BJ (cell line): ENCODE results near the gene SLC25A27. TPM values are rescaled to one million over a fixed set of nuclear protein-coding genes. Genes with fewer than 3 reads are reported as not detected.
A peak's percentile ranks its signal among the peaks of the same experiment; 100 is the strongest.

Experiments
- CTCF ChIA-PET: fragments of 350-600 bp; formaldehyde crosslinking; extraction: SDS; loops from one replicate; lab custom pipeline; 2021; ENCODE audit warnings: antibody characterized with exemption, inconsistent platforms; lab: Yijun Ruan, JAX
- POLR2A ChIA-PET: fragments of 300-600 bp; sonication (Branson Sonifier 250); formaldehyde crosslinking; extraction: SDS; loops from one replicate; lab custom pipeline; 2021; ENCODE audit warnings: antibody characterized with exemption; lab: Charles Lee
- DNase-seq: peaks from one replicate; pipeline ENCODE4 v3.0.0-alpha.2; 2011; ENCODE audit warnings: low read depth
- H3K27me3 ChIP-seq: 2 replicates; pipeline ENCODE4 v1.6.0; 2011; ENCODE audit warnings: low read length; ENCODE audit not compliant: control insufficient read depth, insufficient read depth
- H3K36me3 ChIP-seq: 2 replicates; pipeline ENCODE4 v1.5.1; 2011; ENCODE audit warnings: low read length; ENCODE audit not compliant: control insufficient read depth, insufficient read depth
- H3K4me3 ChIP-seq: 2 replicates; pipeline ENCODE4 v1.5.1; 2011; ENCODE audit warnings: low read depth, mild to moderate bottlenecking, control low read depth, low read length
- polyA minus RNA-seq: library from RNA; depleted of rRNA, polyadenylated mRNA; stranded (reverse); fragments of >200 nt; gene quantifications from 2 replicates; pipeline ENCODE4 v1.2.3, GENCODE V29; 2011; rRNA and poly(A)+ RNA removed
- polyA plus RNA-seq: library from polyadenylated mRNA; depleted of rRNA; stranded (reverse); fragments of >200 nt; gene quantifications from 2 replicates; pipeline ENCODE4 v1.2.3, GENCODE V29; 2011; rRNA removed
- TF ChIP-seq, protein P1 (sequence below): IDR thresholded peaks from 2 replicates; pipeline ENCODE4 v1.5.1; 2011; ENCODE audit warnings: low read depth, mild to moderate bottlenecking, control low read depth, inconsistent platforms, low read length, moderate library complexity; ENCODE audit not compliant: insufficient read depth

SLC25A27 gene, protein sequence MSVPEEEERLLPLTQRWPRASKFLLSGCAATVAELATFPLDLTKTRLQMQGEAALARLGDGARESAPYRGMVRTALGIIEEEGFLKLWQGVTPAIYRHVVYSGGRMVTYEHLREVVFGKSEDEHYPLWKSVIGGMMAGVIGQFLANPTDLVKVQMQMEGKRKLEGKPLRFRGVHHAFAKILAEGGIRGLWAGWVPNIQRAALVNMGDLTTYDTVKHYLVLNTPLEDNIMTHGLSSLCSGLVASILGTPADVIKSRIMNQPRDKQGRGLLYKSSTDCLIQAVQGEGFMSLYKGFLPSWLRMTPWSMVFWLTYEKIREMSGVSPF
- polyA plus RNA-seq (1.6 and 3.9 TPM in 2 replicates), polyA minus RNA-seq (0.24 and 1.1 TPM in 2 replicates)

DNA sequence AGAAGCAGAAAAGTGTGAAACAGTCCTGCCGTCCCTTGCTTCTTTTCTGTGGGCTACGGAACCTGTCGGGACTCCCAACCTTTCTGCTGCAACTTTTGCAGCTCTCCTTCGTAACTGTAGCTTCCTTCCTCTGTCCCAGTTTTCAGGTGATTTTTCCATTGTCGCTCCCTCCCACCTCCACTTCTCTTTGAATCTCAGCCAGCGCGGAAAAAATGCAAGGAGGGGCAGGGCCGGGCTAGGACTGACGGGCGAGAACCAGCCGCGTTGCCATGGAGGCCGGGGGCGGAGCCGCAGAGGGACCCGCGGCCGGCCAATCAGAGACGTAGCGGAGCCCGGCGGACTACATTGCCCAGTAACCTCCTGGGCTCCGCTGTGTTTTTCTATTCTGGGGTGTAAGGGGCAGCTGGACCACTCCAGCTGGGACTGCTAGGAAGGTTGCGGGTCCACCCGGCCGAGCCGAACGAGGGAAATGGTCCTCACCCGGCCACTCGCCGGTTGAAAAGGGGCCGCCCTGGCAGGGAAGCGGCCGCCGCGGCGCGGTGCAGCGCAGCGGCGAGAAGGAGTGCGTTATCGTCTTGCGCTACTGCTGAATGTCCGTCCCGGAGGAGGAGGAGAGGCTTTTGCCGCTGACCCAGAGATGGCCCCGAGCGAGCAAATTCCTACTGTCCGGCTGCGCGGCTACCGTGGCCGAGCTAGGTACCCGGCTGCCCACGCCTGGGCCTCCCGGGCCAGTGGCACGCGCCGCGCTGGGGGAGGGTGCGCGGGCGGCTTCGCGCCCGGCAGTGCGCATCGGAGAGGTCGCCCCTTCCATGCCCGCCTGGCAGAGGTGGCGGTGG, at the start of gene SLC25A27, which contains the start of gene CYP39A1:
Gene SLC25A27, plus strand, starts transcription at position 373 of the 836 bp plus-strand sequence. Its CDS starts 218 bp downstream, at position 591.
Gene CYP39A1, minus strand, starts transcription at position 216 of the 836 bp plus-strand sequence. CDS start 236 bp downstream, outside the sequence.
- TF ChIP-seq, protein P1, sequence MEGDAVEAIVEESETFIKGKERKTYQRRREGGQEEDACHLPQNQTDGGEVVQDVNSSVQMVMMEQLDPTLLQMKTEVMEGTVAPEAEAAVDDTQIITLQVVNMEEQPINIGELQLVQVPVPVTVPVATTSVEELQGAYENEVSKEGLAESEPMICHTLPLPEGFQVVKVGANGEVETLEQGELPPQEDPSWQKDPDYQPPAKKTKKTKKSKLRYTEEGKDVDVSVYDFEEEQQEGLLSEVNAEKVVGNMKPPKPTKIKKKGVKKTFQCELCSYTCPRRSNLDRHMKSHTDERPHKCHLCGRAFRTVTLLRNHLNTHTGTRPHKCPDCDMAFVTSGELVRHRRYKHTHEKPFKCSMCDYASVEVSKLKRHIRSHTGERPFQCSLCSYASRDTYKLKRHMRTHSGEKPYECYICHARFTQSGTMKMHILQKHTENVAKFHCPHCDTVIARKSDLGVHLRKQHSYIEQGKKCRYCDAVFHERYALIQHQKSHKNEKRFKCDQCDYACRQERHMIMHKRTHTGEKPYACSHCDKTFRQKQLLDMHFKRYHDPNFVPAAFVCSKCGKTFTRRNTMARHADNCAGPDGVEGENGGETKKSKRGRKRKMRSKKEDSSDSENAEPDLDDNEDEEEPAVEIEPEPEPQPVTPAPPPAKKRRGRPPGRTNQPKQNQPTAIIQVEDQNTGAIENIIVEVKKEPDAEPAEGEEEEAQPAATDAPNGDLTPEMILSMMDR, result no peak
- H3K27me3 ChIP-seq, result peaks cover 3% of the 10 kb centered on the region; the same call in 1 of the 2 replicates
- H3K36me3 ChIP-seq, result no peaks in the 10 kb centered on the region
- peak; percentile 33 for DNase-seq
- ChIA-PET POLR2A (no interaction called here), CTCF (no interaction called here)
- H3K4me3 ChIP-seq, result peak within 1 kb of the TSS; percentile 88

DNA sequence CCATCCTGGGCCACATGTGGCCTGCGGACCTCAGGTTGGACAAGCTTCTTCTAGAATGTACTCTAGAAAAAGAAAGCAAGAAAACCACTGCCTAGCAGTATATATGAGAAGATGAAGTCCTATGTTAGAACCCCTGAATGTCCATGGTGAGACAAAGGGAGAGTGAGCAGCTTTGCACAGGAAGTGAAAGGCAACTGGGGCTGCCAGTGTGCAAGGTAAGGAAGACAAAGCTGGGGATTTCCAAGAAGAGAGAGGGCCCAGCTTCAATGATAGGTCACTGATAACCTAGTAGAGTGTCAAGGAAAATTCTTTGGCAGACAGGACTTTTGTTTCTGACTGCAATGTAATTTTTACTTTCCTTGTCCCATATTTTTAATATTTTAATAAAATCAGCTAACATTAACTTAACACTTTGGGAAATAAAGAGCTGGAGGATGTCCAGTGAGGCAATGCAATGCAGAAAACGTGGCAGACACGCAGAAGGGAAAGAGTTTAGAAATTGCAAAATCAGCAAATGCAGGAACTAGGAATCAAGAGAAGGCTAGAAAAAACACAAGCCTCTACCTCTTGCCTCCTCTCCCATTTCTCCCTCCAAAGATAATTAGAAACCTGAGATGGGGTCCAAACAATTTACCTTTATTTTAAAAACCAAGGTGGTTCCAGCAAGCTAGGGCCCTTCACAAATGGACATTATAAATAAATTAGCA, 47.5 kb upstream of the SLC25A27 start:
- TF ChIP-seq, protein P1, result no peak
- CTCF ChIA-PET, result interaction anchor here (1.5 kb wide), 1 partner anchor 10 kb away, joined by 3 read pairs; no protein-coding TSS in a partner anchor
- POLR2A ChIA-PET, result no interaction called here
- DNase-seq, result no peak
- no peaks in the 10 kb centered on the region for H3K27me3 ChIP-seq
- no peak overlapping the region for H3K4me3 ChIP-seq
- H3K36me3 ChIP-seq, result no peaks in the 10 kb centered on the region

DNA sequence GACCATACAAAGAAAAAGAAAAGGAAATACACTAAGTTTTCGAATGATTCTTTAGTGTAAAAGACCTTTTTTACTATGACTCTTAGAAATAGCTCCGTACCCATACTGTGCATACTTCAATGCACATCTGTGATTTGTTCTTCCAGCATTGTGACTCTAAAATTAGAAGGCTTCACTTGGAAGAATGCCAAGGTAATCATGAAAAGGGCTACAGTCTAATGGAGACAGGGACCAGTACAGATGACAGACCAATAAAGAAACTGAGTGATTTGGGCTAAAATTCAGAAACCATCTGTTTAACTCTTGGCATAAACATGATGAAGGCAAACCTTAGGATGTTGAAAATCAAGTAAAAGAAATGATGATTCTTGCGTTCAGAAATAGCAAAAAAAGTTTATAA, 46.4 kb upstream of the SLC25A27 start:
- ChIA-PET POLR2A (no interaction called here), CTCF (interaction anchor here (1.5 kb wide), 1 partner anchor 9 kb away, joined by 3 read pairs; no protein-coding TSS in a partner anchor)
- no peak overlapping the region for H3K4me3 ChIP-seq
- no peak for DNase-seq
- TF ChIP-seq, protein P1, result no peak
- no peaks in the 10 kb centered on the region for H3K36me3 ChIP-seq
- H3K27me3 ChIP-seq, result no peaks in the 10 kb centered on the region

DNA sequence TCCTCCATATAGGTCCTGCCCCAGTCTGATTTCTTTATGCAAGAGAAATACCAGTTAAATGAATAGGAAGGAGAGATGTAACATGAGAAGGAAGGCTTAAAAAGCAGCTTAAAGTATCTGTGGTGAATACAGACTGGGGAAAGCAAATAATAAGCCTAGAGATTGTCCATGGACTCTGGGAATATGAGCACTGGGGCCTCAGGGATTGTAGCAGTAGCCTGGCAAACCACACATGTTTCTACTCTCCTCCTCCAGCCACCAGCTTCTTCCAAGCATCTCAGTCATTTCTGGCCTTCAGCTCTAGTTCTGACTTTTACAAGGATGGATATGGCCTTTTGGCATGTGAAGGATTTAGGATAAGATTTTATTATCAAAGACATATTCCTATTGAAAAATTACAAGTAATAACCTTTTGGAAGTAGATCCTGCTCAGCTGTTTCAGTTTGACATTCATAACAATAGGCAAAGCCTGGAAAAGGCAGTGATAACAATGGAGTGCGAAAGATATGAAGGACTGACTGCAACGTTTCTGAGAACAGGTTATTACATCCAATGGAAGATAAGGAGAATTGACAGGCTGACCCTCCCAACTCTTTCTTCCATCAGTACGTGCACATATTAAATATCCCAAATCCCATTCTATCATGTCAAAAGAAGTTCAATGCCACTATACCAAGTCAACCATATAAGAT, 41.8 kb upstream of the SLC25A27 start:
- no peak overlapping the region for H3K4me3 ChIP-seq
- TF ChIP-seq, protein P1, result no peak
- no peak for DNase-seq
- H3K27me3 ChIP-seq, result no peaks in the 10 kb centered on the region
- POLR2A ChIA-PET, result no interaction called here
- CTCF ChIA-PET, result interaction anchor here (0.7 to 1.3 kb wide), 3 partner anchors 72 to 192 kb away, joined by 3 read pairs; no protein-coding TSS in a partner anchor
- H3K36me3 ChIP-seq, result no peaks in the 10 kb centered on the region
